HepG2 (cell line): ENCODE measurements around the gene LOXL3. TPM values are rescaled to one million over a fixed set of nuclear protein-coding genes. Genes with fewer than 3 reads are reported as not detected.

Source experiments
- ATAC-seq: fragments of 200-7000 bp; cut with Tn5 transposase; 3 replicates; pipeline ENCODE4 v1.9.1; 2020; ENCODE audit warnings: mild to moderate bottlenecking, moderate library complexity
- BruUV-seq: library from RNA; stranded (reverse); fragments of 400-500 nt; replicated peaks from 2 replicates; lab custom pipeline; 2021; lab: Mats Ljungman, UMichigan
- CTCF ChIA-PET: fragments of 300-600 bp; formaldehyde crosslinking; extraction: SDS; loops from one replicate; lab custom pipeline; 2021; ENCODE audit warnings: low total read pairs, inconsistent platforms, low intra/inter-chr PET ratio; lab: Yijun Ruan, JAX
- POLR2A ChIA-PET: fragments of 350-600 bp; sonication (Branson Sonifier 250); formaldehyde crosslinking; loops from one replicate; lab custom pipeline; 2020; ENCODE audit warnings: antibody characterized with exemption, inconsistent platforms; lab: Yijun Ruan, JAX
- DNase-seq: peaks from one replicate; pipeline ENCODE4 v3.0.0-alpha.2; 2015; ENCODE audit warnings: low spot score
- FAIRE-seq: peaks from 3 replicates; lab custom pipeline; 2011; peaks lifted over from hg19 to GRCh38; lab: Jason Lieb, UNC
- H2AFZ ChIP-seq: one replicate; pipeline ENCODE4 v1.6.1; 2011; ENCODE audit warnings: low read length, inconsistent platforms
- H3K27ac ChIP-seq: fragments of 300-600 bp; 3 replicates; pipeline ENCODE4 v1.8.0; 2011; ENCODE audit warnings: mixed run types, mild to moderate bottlenecking, mixed read lengths, low read length, inconsistent platforms; ENCODE audit not compliant: insufficient read depth; ENCODE audit errors: extremely low read length
- H3K27me3 ChIP-seq, 2 experiments: fragments of 200-600 bp in 1 of 2; 2 replicates in 1 of 2; 3 replicates in 1 of 2; pipeline versions ENCODE4 v1.6.0 to v1.8.0; 2011; ENCODE audit warnings: low read length in 2 of 2, mild to moderate bottlenecking in 2 of 2, moderate library complexity in 2 of 2, inconsistent platforms in 1 of 2; ENCODE audit not compliant: insufficient read depth in 2 of 2, control insufficient read depth in 1 of 2
- H3K36me3 ChIP-seq, 2 experiments: fragments of 200-600 bp in 1 of 2; replicated peaks in 1 of 2; 2 replicates in 1 of 2; 3 replicates in 1 of 2; pipeline versions ENCODE4 v1.5.1 to v1.8.0; 2011; ENCODE audit warnings: low read length in 2 of 2, inconsistent platforms in 1 of 2; ENCODE audit not compliant: insufficient read depth in 2 of 2, control insufficient read depth in 1 of 2
- H3K4me1 ChIP-seq: 2 replicates; pipeline ENCODE4 v1.5.1; 2012; ENCODE audit warnings: low read length, inconsistent platforms; ENCODE audit not compliant: insufficient read depth
- H3K4me2 ChIP-seq: 2 replicates; pipeline ENCODE4 v1.6.0; 2011; ENCODE audit warnings: low read depth, low read length, inconsistent platforms
- H3K4me3 ChIP-seq, 3 experiments: fragments of 200-600 bp in 1 of 3; sonication (generic), shearing (Covaris generic) in 1 of 3; replicated peaks in 1 of 3; 2 replicates each; pipeline ENCODE4 v1.5.1; 2011 to 2016; ENCODE audit warnings: low read length in 3 of 3, inconsistent platforms in 2 of 3, low read depth in 2 of 3, mild to moderate bottlenecking in 2 of 3, control low read depth in 1 of 3, mixed read lengths in 1 of 3; ENCODE audit not compliant: insufficient read depth in 1 of 3
- H3K79me2 ChIP-seq: one replicate; pipeline ENCODE4 v1.6.1; 2011; ENCODE audit warnings: low read length, inconsistent platforms; ENCODE audit not compliant: insufficient read depth
- H3K9ac ChIP-seq: 2 replicates; pipeline ENCODE4 v1.6.0; 2011; ENCODE audit warnings: mild to moderate bottlenecking, low read depth, low read length, inconsistent platforms; ENCODE audit not compliant: insufficient read depth
- H3K9me3 ChIP-seq: 2 replicates; pipeline ENCODE4 v1.5.1; 2012; ENCODE audit warnings: mild to moderate bottlenecking, low read length
- H4K20me1 ChIP-seq: 2 replicates; pipeline ENCODE4 v1.6.0; 2011; ENCODE audit warnings: inconsistent platforms, mild to moderate bottlenecking, low read length, moderate library complexity; ENCODE audit not compliant: insufficient read depth
- CHD4 ChIP-seq: fragments of 200-600 bp; sonication (generic); IDR thresholded peaks from 2 replicates; pipeline ENCODE4 v1.7.0; 2017; ENCODE audit warnings: mild to moderate bottlenecking, low read length, borderline replicate concordance
- MAFF ChIP-seq: IDR thresholded peaks from 2 replicates; pipeline ENCODE4 v1.6.1; 2011; ENCODE audit warnings: low read depth, low read length, improper control_type of control experiment
- SIN3B ChIP-seq: fragments of 150-350 bp; IDR thresholded peaks from 2 replicates; pipeline ENCODE4 v1.6.1; 2014; ENCODE audit warnings: low read length
- SNAPC2 ChIP-seq: sonication (generic); formaldehyde crosslinking; IDR thresholded peaks from 2 replicates; pipeline ENCODE4 v1.8.1; 2022; ENCODE audit warnings: mild to moderate bottlenecking, missing genetic modification reagents
- SPEN ChIP-seq: sonication (generic); formaldehyde crosslinking; IDR thresholded peaks from 2 replicates; pipeline ENCODE4 v1.5.1; 2020; ENCODE audit warnings: low read depth, mild to moderate bottlenecking, missing genetic modification reagents
- ZNF501 ChIP-seq: sonication (generic); formaldehyde crosslinking; IDR thresholded peaks from 2 replicates; pipeline ENCODE4 v1.5.1; 2020; ENCODE audit warnings: mild to moderate bottlenecking, moderate library complexity, missing genetic modification reagents
- ZNF768 ChIP-seq: sonication (generic); formaldehyde crosslinking; IDR thresholded peaks from 2 replicates; pipeline ENCODE4 v1.4.0; 2020; ENCODE audit warnings: missing genetic modification reagents
- WGBS: methylation state at CpG from one replicate; pipeline ENCODE4 v1.1.6; 2017; ENCODE audit warnings: low lambda C conversion rate; 5-methylcytosine and 5-hydroxymethylcytosine counted together
- in situ Hi-C: cut with HindIII; loops from 2 replicates; pipeline ENCODE4 v1.10.0; 2017; ENCODE audit warnings: low pct_unique_long_range_greater_than_20kb; ENCODE audit not compliant: extremely low pct_ligation_motif_present
- intact Hi-C: fragments of 100-400 bp; cut with micrococcal nuclease; formaldehyde crosslinking; loops from one replicate; pipeline ENCODE4 v1.10.0; 2022; ENCODE audit not compliant: unreplicated experiment
- polyA plus RNA-seq, 8 experiments: library from polyadenylated mRNA; depleted of rRNA in 3 of 8; stranded (reverse) in 7 of 8; unstranded in 1 of 8; fragments of >200 nt; fragmentation: Illumina TruSeq in 4 of 8; extraction: Trizol in 4 of 8; gene quantifications; 2 replicates each; pipeline versions ENCODE4 v1.2.1 to v1.2.3, GENCODE V29; 2011 to 2016; ENCODE audit warnings: low read depth in 4 of 8, missing spikeins in 1 of 8, mixed read lengths in 1 of 8; ENCODE audit not compliant: insufficient read depth in 1 of 8
- total RNA-seq, 5 experiments: library from RNA; depleted of rRNA; stranded (reverse); fragments of >200 nt; fragmentation: Illumina TruSeq; extraction: Trizol; gene quantifications; 2 replicates each; pipeline ENCODE4 v1.2.3, GENCODE V29; 2016; ENCODE audit warnings: low read depth in 1 of 5
- TF ChIP-seq, protein P1 (sequence below), 2 experiments: fragments of 450-650 bp in 1 of 2; sonication (generic) in 1 of 2; formaldehyde crosslinking in 1 of 2; IDR thresholded peaks; 2 replicates each; pipeline versions ENCODE4 v1.6.1 to v1.8.0; 2016 to 2022; ENCODE audit warnings: antibody characterized with exemption in 1 of 2, mild to moderate bottlenecking in 1 of 2, missing genetic modification reagents in 1 of 2
- TF ChIP-seq, protein P2 (sequence below): sonication (generic); formaldehyde crosslinking; IDR thresholded peaks from 2 replicates; pipeline ENCODE4 v1.4.0; 2020; ENCODE audit warnings: mild to moderate bottlenecking, missing genetic modification reagents, borderline replicate concordance
- TF ChIP-seq, protein P3 (sequence below): sonication (generic); formaldehyde crosslinking; IDR thresholded peaks from 2 replicates; pipeline ENCODE4 v1.4.0; 2020; ENCODE audit warnings: missing genetic modification reagents; ENCODE audit errors: not compliant biosample characterization

The LOXL3 gene
- total and polyA plus RNA-seq, 2 of the 13 experiments (the other 11 are each of a cell fraction or from before 2014, with no cell fraction given) = 0.55 to 6.5 TPM

DNA sequence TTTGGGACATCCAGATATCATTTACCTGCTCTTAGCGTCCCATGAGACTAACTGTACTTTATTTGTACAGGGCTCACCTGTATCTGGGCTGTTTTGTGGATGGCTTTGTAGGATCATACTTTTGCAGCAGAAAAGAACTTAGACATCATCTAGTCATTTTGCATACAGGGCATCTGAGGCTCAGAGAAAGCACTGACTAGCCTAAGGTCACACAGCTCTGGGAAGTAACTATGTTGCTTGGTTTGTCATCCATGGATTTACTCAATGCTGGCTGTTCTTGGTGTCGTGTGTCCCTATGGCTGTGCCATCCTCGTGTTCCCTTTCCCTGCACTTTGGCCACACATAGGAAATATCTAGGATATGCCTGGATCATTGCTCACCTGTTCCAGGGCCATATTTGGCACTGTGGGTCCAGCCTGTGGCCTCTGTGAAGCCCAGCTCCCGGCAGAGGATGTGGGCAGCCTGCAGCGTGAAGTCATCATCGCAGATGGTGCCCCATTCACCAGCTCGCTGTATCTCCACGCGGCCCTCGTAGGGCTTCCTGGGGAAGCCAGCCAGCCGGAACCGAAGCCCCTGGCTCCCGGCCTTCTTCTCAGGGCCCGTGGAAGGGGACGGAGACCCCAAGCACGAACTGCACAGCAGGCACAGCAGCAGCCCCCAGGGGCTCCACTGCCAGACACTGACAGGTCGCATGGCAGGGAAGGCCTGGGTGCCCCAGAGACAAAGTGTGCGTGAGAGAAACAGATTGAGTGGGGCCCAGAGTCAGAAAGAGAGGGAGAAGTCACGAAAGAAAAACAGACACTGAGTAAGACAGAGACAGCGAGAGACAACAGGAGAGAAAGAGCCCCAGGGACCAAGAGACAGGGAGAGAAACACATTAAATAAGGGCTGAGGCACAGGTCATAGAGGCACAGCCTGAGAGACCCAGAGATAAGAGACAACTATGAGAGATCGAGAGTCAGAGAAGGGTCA is 1.5 kb downstream of the LOXL3 start:
- intact Hi-C loops = no loop called here
- FAIRE-seq = no peak

More for the DNA sequence above, 1.5 kb downstream of the LOXL3 start:
- peak overlapping the region in 1 of 3 experiments; percentile 62; a peak in 2 of 6 replicates for H3K4me3 ChIP-seq
- DNase-seq (no peak), ATAC-seq (no peak)
- H2AFZ ChIP-seq = peak overlapping the region; percentile 31
- H3K4me2 ChIP-seq = peak overlapping the region; percentile 92
- H3K27ac ChIP-seq = no peak overlapping the region
- H3K4me1 ChIP-seq = peaks cover 68% of the 10 kb centered on the region
- ChIA-PET CTCF (no interaction called here), POLR2A (interaction anchor here (1.7 kb wide), 1 partner anchor 45 kb away, joined by 4 read pairs; the partner anchor contains the start of gene PCGF1)
- peaks cover 2 to 21% of the 10 kb centered on the region in 2 experiments; a peak in 2 of 5 replicates for H3K27me3 ChIP-seq
- no peaks in the 10 kb centered on the region for H4K20me1 ChIP-seq
- 63% methylated on average over 19 of the region's 21 CpGs for WGBS
- BruUV-seq = no TSS peak
- in situ Hi-C loops = no loop called here
- H3K9me3 ChIP-seq = no peaks in the 10 kb centered on the region
- H3K79me2 ChIP-seq = no peaks in the 10 kb centered on the region
- TF ChIP-seq, protein P1, sequence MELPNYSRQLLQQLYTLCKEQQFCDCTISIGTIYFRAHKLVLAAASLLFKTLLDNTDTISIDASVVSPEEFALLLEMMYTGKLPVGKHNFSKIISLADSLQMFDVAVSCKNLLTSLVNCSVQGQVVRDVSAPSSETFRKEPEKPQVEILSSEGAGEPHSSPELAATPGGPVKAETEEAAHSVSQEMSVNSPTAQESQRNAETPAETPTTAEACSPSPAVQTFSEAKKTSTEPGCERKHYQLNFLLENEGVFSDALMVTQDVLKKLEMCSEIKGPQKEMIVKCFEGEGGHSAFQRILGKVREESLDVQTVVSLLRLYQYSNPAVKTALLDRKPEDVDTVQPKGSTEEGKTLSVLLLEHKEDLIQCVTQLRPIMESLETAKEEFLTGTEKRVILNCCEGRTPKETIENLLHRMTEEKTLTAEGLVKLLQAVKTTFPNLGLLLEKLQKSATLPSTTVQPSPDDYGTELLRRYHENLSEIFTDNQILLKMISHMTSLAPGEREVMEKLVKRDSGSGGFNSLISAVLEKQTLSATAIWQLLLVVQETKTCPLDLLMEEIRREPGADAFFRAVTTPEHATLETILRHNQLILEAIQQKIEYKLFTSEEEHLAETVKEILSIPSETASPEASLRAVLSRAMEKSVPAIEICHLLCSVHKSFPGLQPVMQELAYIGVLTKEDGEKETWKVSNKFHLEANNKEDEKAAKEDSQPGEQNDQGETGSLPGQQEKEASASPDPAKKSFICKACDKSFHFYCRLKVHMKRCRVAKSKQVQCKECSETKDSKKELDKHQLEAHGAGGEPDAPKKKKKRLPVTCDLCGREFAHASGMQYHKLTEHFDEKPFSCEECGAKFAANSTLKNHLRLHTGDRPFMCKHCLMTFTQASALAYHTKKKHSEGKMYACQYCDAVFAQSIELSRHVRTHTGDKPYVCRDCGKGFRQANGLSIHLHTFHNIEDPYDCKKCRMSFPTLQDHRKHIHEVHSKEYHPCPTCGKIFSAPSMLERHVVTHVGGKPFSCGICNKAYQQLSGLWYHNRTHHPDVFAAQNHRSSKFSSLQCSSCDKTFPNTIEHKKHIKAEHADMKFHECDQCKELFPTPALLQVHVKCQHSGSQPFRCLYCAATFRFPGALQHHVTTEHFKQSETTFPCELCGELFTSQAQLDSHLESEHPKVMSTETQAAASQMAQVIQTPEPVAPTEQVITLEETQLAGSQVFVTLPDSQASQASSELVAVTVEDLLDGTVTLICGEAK (IDR thresholded peaks at IDR 0.05) = no peak
- TF ChIP-seq, protein P1 (CRISPR knock-in tag; IDR thresholded peaks at IDR 0.05) = no peak
- TF ChIP-seq CHD4 (no peak), SPEN (CRISPR knock-in tag) (0 out of 2 replicates have a peak, but pooled peaks have one; percentile 12), SIN3B (no peak), ZNF501 (CRISPR knock-in tag) (0 out of 2 replicates have a peak, but pooled peaks have one; percentile 27), MAFF (no peak), ZNF768 (CRISPR knock-in tag) (peak; percentile 62), SNAPC2 (CRISPR knock-in tag) (no peak)
- TF ChIP-seq, protein P2, sequence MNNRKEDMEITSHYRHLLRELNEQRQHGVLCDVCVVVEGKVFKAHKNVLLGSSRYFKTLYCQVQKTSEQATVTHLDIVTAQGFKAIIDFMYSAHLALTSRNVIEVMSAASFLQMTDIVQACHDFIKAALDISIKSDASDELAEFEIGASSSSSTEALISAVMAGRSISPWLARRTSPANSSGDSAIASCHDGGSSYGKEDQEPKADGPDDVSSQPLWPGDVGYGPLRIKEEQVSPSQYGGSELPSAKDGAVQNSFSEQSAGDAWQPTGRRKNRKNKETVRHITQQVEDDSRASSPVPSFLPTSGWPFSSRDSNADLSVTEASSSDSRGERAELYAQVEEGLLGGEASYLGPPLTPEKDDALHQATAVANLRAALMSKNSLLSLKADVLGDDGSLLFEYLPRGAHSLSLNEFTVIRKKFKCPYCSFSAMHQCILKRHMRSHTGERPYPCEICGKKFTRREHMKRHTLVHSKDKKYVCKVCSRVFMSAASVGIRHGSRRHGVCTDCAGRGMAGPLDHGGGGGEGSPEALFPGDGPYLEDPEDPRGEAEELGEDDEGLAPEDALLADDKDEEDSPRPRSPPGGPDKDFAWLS (CRISPR knock-in tag) = no peak
- TF ChIP-seq, protein P3, sequence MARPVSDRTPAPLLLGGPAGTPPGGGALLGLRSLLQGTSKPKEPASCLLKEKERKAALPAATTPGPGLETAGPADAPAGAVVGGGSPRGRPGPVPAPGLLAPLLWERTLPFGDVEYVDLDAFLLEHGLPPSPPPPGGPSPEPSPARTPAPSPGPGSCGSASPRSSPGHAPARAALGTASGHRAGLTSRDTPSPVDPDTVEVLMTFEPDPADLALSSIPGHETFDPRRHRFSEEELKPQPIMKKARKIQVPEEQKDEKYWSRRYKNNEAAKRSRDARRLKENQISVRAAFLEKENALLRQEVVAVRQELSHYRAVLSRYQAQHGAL (CRISPR knock-in tag) = no peak
- no peak overlapping the region for H3K9ac ChIP-seq
- H3K36me3 ChIP-seq = no peaks in the 10 kb centered on the region
